ENCODE measurements around the gene DUOX1.

Gene DUOX1

DNA sequence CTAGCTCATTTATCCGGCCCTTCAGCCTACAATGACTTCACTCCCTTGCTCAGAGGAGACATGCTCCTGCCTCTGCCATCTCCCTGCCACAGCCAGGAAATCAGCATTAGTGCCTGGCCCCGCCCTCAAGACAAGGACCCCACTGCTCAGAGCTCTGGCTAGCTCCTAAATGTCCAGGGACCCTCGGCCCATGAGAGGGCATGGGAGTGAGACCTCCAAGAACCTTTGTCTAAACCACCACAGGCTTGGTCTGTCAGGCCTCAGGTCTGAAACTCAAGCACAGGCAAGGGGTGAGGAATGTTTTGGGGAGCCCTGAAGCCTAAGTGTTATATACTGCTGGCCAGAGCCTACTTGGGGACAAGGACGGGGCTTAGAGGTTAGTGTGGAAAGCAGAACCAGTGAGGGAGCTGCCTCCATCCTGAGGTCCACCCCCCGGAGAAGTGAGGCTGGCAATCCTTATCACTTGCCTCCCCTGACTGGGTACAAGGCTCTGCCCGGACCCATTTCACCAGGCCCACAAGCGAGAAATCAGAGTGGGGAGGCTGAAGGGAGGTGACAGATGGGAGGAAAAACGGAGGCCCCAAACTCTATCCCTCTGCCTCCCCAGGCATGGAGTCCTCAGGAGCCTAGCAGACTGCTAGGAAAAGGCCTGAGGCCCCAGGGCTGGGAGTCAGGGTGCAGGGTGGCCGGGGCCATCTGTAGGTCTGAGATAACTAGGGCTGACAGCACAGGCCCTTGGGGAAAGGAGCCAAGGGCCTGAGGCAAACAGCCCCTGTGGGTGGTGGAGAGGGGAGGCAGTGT lies 39.2 kb downstream of the DUOX1 start:
- Histone ChIP-seq H3K4me3 (ENCODE audit: severe bottlenecking) (no peak overlapping the region), H3K4me1 (ENCODE audit: insufficient read depth, poor library complexity, severe bottlenecking) (no peaks in the 10 kb centered on the region), H3K36me3 (ENCODE audit: low read depth) (no peaks in the 10 kb centered on the region), H3K9me3 (ENCODE audit: severe bottlenecking) (no peaks in the 10 kb centered on the region), H3K27ac (ENCODE audit: poor library complexity, severe bottlenecking) (no peak overlapping the region), H3K27me3 (ENCODE audit: insufficient read depth, poor library complexity, severe bottlenecking) (no peaks in the 10 kb centered on the region)
- DNase-seq (ENCODE audit: low spot score) = no peak
- TF ChIP-seq, protein P1, sequence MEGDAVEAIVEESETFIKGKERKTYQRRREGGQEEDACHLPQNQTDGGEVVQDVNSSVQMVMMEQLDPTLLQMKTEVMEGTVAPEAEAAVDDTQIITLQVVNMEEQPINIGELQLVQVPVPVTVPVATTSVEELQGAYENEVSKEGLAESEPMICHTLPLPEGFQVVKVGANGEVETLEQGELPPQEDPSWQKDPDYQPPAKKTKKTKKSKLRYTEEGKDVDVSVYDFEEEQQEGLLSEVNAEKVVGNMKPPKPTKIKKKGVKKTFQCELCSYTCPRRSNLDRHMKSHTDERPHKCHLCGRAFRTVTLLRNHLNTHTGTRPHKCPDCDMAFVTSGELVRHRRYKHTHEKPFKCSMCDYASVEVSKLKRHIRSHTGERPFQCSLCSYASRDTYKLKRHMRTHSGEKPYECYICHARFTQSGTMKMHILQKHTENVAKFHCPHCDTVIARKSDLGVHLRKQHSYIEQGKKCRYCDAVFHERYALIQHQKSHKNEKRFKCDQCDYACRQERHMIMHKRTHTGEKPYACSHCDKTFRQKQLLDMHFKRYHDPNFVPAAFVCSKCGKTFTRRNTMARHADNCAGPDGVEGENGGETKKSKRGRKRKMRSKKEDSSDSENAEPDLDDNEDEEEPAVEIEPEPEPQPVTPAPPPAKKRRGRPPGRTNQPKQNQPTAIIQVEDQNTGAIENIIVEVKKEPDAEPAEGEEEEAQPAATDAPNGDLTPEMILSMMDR (IDR thresholded peaks at IDR 0.05; ENCODE audit: poor library complexity, severe bottlenecking) = no peak
- ATAC-seq (ENCODE audit: low read depth) = no peak

DNA sequence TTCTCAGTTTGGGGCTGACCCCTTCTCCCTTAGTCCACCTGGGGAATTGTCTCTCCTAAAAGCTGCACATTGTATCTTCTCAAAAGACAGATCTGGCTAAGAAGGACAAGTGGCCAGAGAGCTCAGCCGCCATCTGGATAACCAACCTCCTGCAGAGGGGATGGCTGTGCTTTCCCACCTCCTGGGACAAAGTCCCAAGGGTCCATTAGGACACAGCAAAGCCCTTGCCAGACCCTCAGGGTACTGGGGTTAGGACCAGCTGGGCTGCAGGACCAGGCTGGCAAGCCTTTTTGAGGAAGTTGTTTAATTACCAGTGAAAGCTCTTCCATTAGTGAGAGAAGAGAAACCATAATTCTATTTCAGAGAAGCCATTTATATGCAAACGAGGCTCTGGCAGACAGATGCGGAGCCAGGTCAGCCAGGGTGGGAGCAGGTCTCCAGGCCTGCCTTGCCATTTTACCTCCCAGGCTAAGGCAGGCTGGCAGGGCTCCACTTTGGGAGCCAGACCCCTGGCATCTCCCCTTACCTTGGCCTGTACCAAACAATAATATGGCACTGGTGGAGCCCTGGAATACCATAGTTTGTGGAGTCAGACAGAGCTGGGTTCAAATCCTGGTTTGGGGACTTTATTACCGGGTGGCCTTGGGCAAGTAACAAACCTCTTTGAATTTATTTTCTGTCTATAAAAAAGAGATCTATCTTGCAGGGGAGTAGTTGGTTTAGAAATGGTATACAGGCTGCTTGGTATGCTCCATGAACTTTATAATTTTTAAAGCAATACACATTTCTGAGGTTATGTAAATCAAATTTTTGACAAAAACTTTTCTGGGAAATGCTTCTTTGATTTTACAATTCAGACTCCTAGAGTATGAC lies 40.0 kb downstream of the DUOX1 start:
- no peaks in the 10 kb centered on the region for H3K27me3 ChIP-seq (ENCODE audit: insufficient read depth, poor library complexity, severe bottlenecking)

DNA sequence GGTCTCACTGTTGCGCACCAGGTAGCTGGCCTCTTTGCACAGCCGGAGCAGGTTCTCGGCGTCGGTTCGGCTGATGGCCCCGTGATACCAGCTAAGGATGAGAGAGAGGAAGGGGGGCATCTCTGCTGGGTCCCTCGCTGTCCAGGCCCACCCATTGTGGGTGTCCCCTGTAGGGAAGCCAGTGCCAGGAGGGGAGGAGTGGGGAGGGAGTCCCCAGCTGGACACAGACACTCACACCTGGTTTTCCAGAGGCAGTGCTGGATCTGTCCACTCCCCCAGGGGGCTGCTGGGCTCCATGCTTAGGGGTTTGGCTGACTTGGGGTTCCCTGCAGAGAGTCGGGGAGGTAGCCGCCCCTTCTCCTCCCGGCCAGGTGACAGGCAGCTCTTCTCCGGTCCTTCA lies 42.1 kb downstream of the DUOX1 start:
- H3K4me1 ChIP-seq (ENCODE audit: insufficient read depth, poor library complexity, severe bottlenecking) = no peaks in the 10 kb centered on the region
- H3K27ac ChIP-seq (ENCODE audit: poor library complexity, severe bottlenecking) = no peak overlapping the region
- no peak overlapping the region for H3K4me3 ChIP-seq (ENCODE audit: severe bottlenecking)
- TF ChIP-seq, protein P1 (IDR thresholded peaks at IDR 0.05; ENCODE audit: poor library complexity, severe bottlenecking) = no peak
- no peaks in the 10 kb centered on the region for H3K27me3 ChIP-seq (ENCODE audit: insufficient read depth, poor library complexity, severe bottlenecking)
- H3K9me3 ChIP-seq (ENCODE audit: severe bottlenecking) = no peaks in the 10 kb centered on the region
- H3K36me3 ChIP-seq (ENCODE audit: low read depth) = no peaks in the 10 kb centered on the region
- no peak for DNase-seq (ENCODE audit: low spot score)
- no peak for ATAC-seq (ENCODE audit: low read depth)

More for the DNA sequence above, 40.0 kb downstream of the DUOX1 start:
- Histone ChIP-seq H3K4me3 (ENCODE audit: severe bottlenecking) (no peak overlapping the region), H3K27ac (ENCODE audit: poor library complexity, severe bottlenecking) (no peak overlapping the region), H3K9me3 (ENCODE audit: severe bottlenecking) (no peaks in the 10 kb centered on the region), H3K4me1 (ENCODE audit: insufficient read depth, poor library complexity, severe bottlenecking) (no peaks in the 10 kb centered on the region), H3K36me3 (ENCODE audit: low read depth) (no peaks in the 10 kb centered on the region)
- TF ChIP-seq, protein P1 (IDR thresholded peaks at IDR 0.05; ENCODE audit: poor library complexity, severe bottlenecking) = no peak
- ATAC-seq (ENCODE audit: low read depth) = no peak
- DNase-seq (ENCODE audit: low spot score) = no peak

DNA sequence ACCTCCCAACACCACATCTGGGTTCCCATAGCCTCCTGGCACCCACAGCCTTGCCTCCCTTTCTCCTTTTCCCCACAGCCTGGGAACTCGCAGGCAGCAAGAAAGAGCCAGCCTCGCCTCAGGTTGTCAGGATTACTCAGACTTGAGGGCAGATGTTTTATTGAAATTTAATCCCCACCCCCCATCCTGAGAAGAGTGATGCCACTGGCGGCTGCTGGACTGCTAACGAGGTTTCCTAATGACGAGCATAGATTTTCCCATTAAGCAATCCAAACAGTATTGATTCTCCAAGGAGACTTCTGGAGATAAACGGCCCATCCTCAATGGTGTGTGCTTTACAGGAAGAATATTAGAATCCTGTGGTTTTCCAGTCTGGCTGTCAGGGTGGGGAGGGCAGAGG lies 44.3 kb downstream of the DUOX1 start:
- no peak for ATAC-seq (ENCODE audit: low read depth)
- no peaks in the 10 kb centered on the region for H3K36me3 ChIP-seq (ENCODE audit: low read depth)
- no peaks in the 10 kb centered on the region for H3K9me3 ChIP-seq (ENCODE audit: severe bottlenecking)
- H3K4me3 ChIP-seq (ENCODE audit: severe bottlenecking) = no peak overlapping the region
- DNase-seq (ENCODE audit: low spot score) = no peak
- H3K27ac ChIP-seq (ENCODE audit: poor library complexity, severe bottlenecking) = no peak overlapping the region
- TF ChIP-seq, protein P1 (IDR thresholded peaks at IDR 0.05; ENCODE audit: poor library complexity, severe bottlenecking) = no peak
- H3K4me1 ChIP-seq (ENCODE audit: insufficient read depth, poor library complexity, severe bottlenecking) = no peaks in the 10 kb centered on the region
- no peaks in the 10 kb centered on the region for H3K27me3 ChIP-seq (ENCODE audit: insufficient read depth, poor library complexity, severe bottlenecking)
